Astrocyte of the cerebellum (primary cell): ENCODE results near the gene TNFRSF18.
"Not testable (repeated sequence)": the region's sequence is repeated elsewhere in the genome, so short reads cannot be mapped to it uniquely, and the experiment has no call there.

Experiments used
- DNase-seq: peaks from one replicate; pipeline ENCODE4 v3.0.0-alpha.2; 2011; ENCODE audit warnings: low read depth
- H3K4me3 ChIP-seq: 2 replicates; pipeline ENCODE4 v1.5.1; 2011; ENCODE audit warnings: mild to moderate bottlenecking, low read depth, low read length, moderate library complexity
- in situ Hi-C: cut with HindIII; loops from 2 replicates; pipeline ENCODE4 v1.10.0; 2017; ENCODE audit warnings: low sequenced_read_pairs
- TF ChIP-seq, protein P1 (sequence below): IDR thresholded peaks from 2 replicates; pipeline ENCODE4 v1.5.1; 2012; ENCODE audit warnings: low read length, low read depth, moderate library complexity, mild to moderate bottlenecking; ENCODE audit errors: missing control alignments

TNFRSF18 gene

GRCh38 chr1:1199141-1199960 is 7.0 kb downstream of the TNFRSF18 start:
- in situ Hi-C loops, result no loop called here
- no peak for DNase-seq
- no peak overlapping the region for H3K4me3 ChIP-seq
- TF ChIP-seq, protein P1, sequence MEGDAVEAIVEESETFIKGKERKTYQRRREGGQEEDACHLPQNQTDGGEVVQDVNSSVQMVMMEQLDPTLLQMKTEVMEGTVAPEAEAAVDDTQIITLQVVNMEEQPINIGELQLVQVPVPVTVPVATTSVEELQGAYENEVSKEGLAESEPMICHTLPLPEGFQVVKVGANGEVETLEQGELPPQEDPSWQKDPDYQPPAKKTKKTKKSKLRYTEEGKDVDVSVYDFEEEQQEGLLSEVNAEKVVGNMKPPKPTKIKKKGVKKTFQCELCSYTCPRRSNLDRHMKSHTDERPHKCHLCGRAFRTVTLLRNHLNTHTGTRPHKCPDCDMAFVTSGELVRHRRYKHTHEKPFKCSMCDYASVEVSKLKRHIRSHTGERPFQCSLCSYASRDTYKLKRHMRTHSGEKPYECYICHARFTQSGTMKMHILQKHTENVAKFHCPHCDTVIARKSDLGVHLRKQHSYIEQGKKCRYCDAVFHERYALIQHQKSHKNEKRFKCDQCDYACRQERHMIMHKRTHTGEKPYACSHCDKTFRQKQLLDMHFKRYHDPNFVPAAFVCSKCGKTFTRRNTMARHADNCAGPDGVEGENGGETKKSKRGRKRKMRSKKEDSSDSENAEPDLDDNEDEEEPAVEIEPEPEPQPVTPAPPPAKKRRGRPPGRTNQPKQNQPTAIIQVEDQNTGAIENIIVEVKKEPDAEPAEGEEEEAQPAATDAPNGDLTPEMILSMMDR, result no peak

- in situ Hi-C loops, result no loop called here
- TF ChIP-seq, protein P1, result no peak
- no peak overlapping the region for H3K4me3 ChIP-seq
- DNase-seq, result no peak
These were observed 7.8 kb downstream of the TNFRSF18 start for GRCh38 chr1:1198423-1199140.

DNA sequence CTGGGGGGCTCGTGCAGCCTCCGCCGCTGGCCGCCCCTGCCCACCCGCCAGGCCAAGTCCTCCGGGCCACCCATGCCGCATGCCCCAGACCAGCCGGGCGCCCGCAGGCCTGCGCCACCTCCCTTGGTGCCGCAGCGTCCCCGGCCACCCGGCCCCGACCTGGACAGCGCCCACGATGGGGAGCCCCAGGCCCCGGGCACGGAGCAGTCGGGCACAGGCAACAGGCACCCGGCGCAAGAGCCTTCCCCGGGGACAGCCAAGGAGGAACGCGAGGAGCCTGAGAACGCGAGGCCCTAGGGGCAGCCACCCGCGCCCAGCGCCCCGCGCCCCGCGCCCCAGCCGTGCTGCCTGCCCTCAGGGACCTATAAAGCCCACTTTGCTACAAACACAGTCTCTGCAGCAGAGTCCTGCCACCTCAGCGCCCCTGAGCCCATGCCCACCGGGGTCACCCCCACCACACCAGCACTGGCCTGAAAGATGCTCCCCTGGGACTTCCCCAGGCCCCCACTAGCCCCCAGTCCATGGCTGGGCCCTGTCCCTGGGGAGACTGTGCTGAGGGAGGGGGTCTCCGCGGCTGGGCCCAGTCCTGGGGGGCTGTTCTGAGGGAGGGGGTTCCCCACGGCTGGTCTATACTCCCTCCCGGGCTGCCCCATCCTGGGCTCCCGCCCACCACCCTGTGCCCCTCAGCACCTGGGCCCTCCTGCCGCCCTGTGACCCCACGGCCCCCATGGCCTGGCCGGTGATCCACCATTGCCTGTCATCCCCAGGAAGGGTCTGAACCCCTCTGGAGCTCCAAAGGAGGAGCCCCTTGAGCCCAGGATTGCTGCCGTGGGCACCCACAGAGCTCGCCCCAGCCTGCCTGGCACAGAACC is 8.6 kb downstream of the TNFRSF18 start:
- DNase-seq, result no peak
- in situ Hi-C loops, result no loop called here
- TF ChIP-seq, protein P1, result no peak
- H3K4me3 ChIP-seq, result no peak overlapping the region

GRCh38 chr1:1197188-1197500 is 9.2 kb downstream of the TNFRSF18 start:
- TF ChIP-seq, protein P1, result no peak
- DNase-seq, result no peak
- in situ Hi-C loops, result no loop called here
- no peak overlapping the region for H3K4me3 ChIP-seq

- H3K4me3 ChIP-seq, result no peak overlapping the region
- TF ChIP-seq, protein P1, result no peak
- in situ Hi-C loops, result no loop called here
- no peak for DNase-seq
These were observed 9.8 kb downstream of the TNFRSF18 start for GRCh38 chr1:1196431-1197187.

GRCh38 chr1:1195726-1196125 is 10.7 kb downstream of the TNFRSF18 start:
- DNase-seq, H3K4me3 ChIP-seq, in situ Hi-C loops: not testable (repeated sequence)
